Measurements from ENCODE around the gene PRRT1. TPM values are rescaled to one million over a fixed set of nuclear protein-coding genes. Genes with fewer than 3 reads are reported as not detected.
"Not testable (repeated sequence)": the region's sequence is repeated elsewhere in the genome, so short reads cannot be mapped to it uniquely, and the experiment has no call there.

PRRT1 gene
- total RNA-seq, 2 experiments from 2014 or later, result 0.43 to 0.79 TPM

- Mint-ChIP-seq H3K4me1 (peaks cover 20% of the 10 kb centered on the region), H3K27ac (no peak overlapping the region), H3K9me3 (ENCODE audit: low read depth) (no peaks in the 10 kb centered on the region), H3K4me3 (no peak overlapping the region), H3K36me3 (ENCODE audit: low read depth) (no peaks in the 10 kb centered on the region), H3K27me3 (peaks cover 8% of the 10 kb centered on the region)
- ATAC-seq, result no peak
- no peak for DNase-seq
- POLR2A ChIA-PET, result no interaction called here
- intact Hi-C loops (cut with DNase I, micrococcal nuclease), result no loop called here
- CTCF ChIA-PET, result interaction anchor here (1.2 kb wide), 1 partner anchor 10 kb away, joined by 5 read pairs; no protein-coding TSS in a partner anchor
Observed at GRCh38 chr6:32108727-32109113, 43.0 kb downstream of the PRRT1 start.

DNA sequence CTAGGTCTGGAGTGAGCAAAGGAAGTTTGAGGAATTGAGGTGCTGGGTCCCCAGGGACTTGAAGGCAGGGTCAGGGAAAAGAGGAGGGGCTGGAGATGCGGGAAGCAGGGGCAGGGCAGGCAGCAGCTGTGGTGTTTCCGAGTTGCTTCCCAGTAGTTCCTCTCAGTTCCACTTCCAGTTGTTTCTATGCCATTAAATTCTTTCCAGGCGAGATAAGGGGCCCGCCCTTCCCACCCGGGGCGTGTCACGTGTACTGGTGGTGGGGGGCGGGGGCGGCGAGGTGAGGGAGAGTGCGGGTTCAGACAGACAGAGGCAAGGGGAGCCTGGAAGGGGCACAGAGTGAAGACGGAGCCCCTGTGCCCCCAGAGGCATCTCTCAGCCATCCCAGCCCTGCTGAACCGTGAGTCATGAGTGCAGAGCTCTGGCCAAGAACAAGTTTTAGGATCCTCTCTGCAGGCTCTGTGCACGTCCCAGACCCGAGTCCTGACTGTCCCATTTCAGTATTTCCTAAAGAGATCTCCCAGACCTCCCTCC is 43.6 kb downstream of the PRRT1 start:
- Mint-ChIP-seq H3K27me3 (peaks cover 10% of the 10 kb centered on the region), H3K9me3 (ENCODE audit: low read depth) (no peaks in the 10 kb centered on the region), H3K36me3 (ENCODE audit: low read depth) (no peaks in the 10 kb centered on the region), H3K4me1 (peaks cover 20% of the 10 kb centered on the region), H3K4me3 (no peak overlapping the region), H3K27ac (no peak overlapping the region)
- ChIA-PET CTCF (interaction anchor here (1.2 to 1.5 kb wide), 2 partner anchors 11 kb away, joined by 3 to 5 read pairs; no protein-coding TSS in a partner anchor), POLR2A (interaction anchor here (0.5 kb wide), 1 partner anchor 16 kb away, joined by 3 read pairs; no protein-coding TSS in a partner anchor)
- DNase-seq (no peak), ATAC-seq (peak; percentile 37)
- intact Hi-C loops (cut with DNase I, micrococcal nuclease), result no loop called here

- DNase-seq (no peak), ATAC-seq (no peak)
- H3K27ac Mint-ChIP-seq, result no peak overlapping the region
- intact Hi-C loops (cut with DNase I, micrococcal nuclease), result no loop called here
- peaks cover 10% of the 10 kb centered on the region for H3K27me3 Mint-ChIP-seq
- H3K4me3 Mint-ChIP-seq, result no peak overlapping the region
- POLR2A ChIA-PET, result no interaction called here
- H3K9me3 Mint-ChIP-seq (ENCODE audit: low read depth), result no peaks in the 10 kb centered on the region
- H3K36me3 Mint-ChIP-seq (ENCODE audit: low read depth), result no peaks in the 10 kb centered on the region
- H3K4me1 Mint-ChIP-seq, result peaks cover 20% of the 10 kb centered on the region
- CTCF ChIA-PET, result interaction anchor here (1.5 kb wide), 2 partner anchors 10 to 11 kb away, joined by 3 to 6 read pairs; no protein-coding TSS in a partner anchor
Observed at GRCh38 chr6:32107406-32107805, 44.3 kb downstream of the PRRT1 start.

GRCh38 chr6:32105433-32105832 is 46.3 kb downstream of the PRRT1 start:
- H3K4me3 Mint-ChIP-seq, result no peak overlapping the region
- H3K4me1 Mint-ChIP-seq, result peaks cover 20% of the 10 kb centered on the region
- ATAC-seq (no peak), DNase-seq (no peak)
- no peak overlapping the region for H3K27ac Mint-ChIP-seq
- ChIA-PET CTCF (interaction anchor here (0.6 kb wide), 1 partner anchor 202 kb away, joined by 3 read pairs; no protein-coding TSS in a partner anchor), POLR2A (no interaction called here)
- intact Hi-C loops (cut with DNase I, micrococcal nuclease), result no loop called here
- H3K36me3 Mint-ChIP-seq (ENCODE audit: low read depth), result no peaks in the 10 kb centered on the region
- H3K27me3 Mint-ChIP-seq, result peaks cover 10% of the 10 kb centered on the region
- no peaks in the 10 kb centered on the region for H3K9me3 Mint-ChIP-seq (ENCODE audit: low read depth)

GRCh38 chr6:32102255-32102654 is 49.5 kb downstream of the PRRT1 start:
- no peak for DNase-seq
- Mint-ChIP-seq H3K36me3 (ENCODE audit: low read depth) (no peaks in the 10 kb centered on the region), H3K27ac (no peak overlapping the region), H3K4me1 (no peaks in the 10 kb centered on the region), H3K4me3 (no peak overlapping the region), H3K27me3 (peaks cover 15% of the 10 kb centered on the region), H3K9me3 (ENCODE audit: low read depth) (no peaks in the 10 kb centered on the region)
- ChIA-PET CTCF (interaction anchor here (0.8 to 1.0 kb wide), 2 partner anchors 15 to 17 kb away, joined by 3 to 4 read pairs; no protein-coding TSS in a partner anchor), POLR2A (no interaction called here)
- intact Hi-C loops (cut with DNase I, micrococcal nuclease), result no loop called here
- no peak for ATAC-seq

DNA sequence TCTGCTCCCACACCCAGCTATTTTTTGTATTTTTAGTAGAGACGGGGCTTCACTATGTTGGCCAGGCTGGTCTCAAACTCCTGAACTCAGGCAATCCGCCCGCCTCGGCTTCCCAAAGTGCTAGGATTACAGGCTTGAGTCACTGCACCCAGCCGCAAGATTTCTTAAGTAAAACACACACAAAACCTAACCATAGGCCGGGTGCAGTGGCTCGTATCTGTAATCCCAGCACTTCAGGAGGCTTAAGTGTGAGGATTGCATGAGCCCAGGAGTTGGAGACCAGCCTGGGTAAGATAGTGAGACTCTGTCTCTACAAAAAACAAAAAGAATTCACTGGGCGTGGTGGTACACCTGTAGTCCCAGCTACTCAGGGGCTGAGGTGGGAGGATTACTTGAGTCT is 51.5 kb downstream of the PRRT1 start:
- intact Hi-C loops (cut with DNase I, micrococcal nuclease); H3K27ac Mint-ChIP-seq; ATAC-seq; H3K9me3 Mint-ChIP-seq (ENCODE audit: low read depth); H3K36me3 Mint-ChIP-seq (ENCODE audit: low read depth); POLR2A ChIA-PET; CTCF ChIA-PET; H3K4me1 Mint-ChIP-seq; H3K4me3 Mint-ChIP-seq; DNase-seq: not testable (repeated sequence)
- H3K27me3 Mint-ChIP-seq, result peaks cover 24% of the 10 kb centered on the region

Small RNA genes within 50 kb of the gene (microRNA-seq; reads per million reads assigned to microRNA genes)
- 4.2 reads per million, percentile 10 among the genes with 10 or more reads in this experiment for gene MIR6721 (ENCODE audit: borderline replicate concordance)
- not detected for gene MIR6833 (ENCODE audit: borderline replicate concordance)

Other genes starting within 250 kb of the PRRT1 start
- gene ZBTB12, start 249.9 kb downstream of the PRRT1 start, total RNA-seq, result 1 to 10 TPM; 1.9 to 2.4 TPM
- 1 to 10 TPM in 1 of 2 experiments, under 1 TPM in 1; 0.96 to 1.5 TPM for gene C2, start 224.2 kb downstream of the PRRT1 start, total RNA-seq
- gene CFB, start 205.8 kb downstream of the PRRT1 start, total RNA-seq, result under 1 TPM; 0.69 to 0.96 TPM
- gene NELFE, start 193.0 kb downstream of the PRRT1 start, total RNA-seq, result 10 to 100 TPM; 74.3 to 95.1 TPM
- gene SKIC2, start 192.8 kb downstream of the PRRT1 start, total RNA-seq, result 100 to 1,000 TPM in 1 of 2 experiments, 10 to 100 TPM in 1; 90.2 to 104 TPM
- gene DXO, start 179.8 kb downstream of the PRRT1 start, total RNA-seq, result 10 to 100 TPM; 12.6 to 13.9 TPM
- 1 to 10 TPM; 3.4 to 3.9 TPM for gene C4A, start 169.9 kb downstream of the PRRT1 start, total RNA-seq
- 1 to 10 TPM; 2.8 to 2.9 TPM for gene C4B, start 137.1 kb downstream of the PRRT1 start, total RNA-seq
- under 1 TPM in 1 of 2 experiments, not detected in 1; 0.47 TPM for gene CYP21A2, start 113.5 kb downstream of the PRRT1 start, total RNA-seq
- gene TNXB, start 42.6 kb downstream of the PRRT1 start, total RNA-seq, result 1 to 10 TPM; 3.5 to 3.8 TPM
- gene ATF6B, start 23.7 kb downstream of the PRRT1 start, total RNA-seq, result 10 to 100 TPM; 60.2 to 63.4 TPM
- gene FKBPL, start 21.7 kb downstream of the PRRT1 start, total RNA-seq, result 1 to 10 TPM; 5.2 to 5.7 TPM
- 10 to 100 TPM in 1 of 2 experiments, 1 to 10 TPM in 1; 9.9 to 10.1 TPM for gene PPT2, start 2.2 kb upstream of the PRRT1 start, total RNA-seq
- gene EGFL8, start 12.7 kb upstream of the PRRT1 start, total RNA-seq, result 10 to 100 TPM in 1 of 2 experiments, 1 to 10 TPM in 1; 9.1 to 10.9 TPM
- gene AGPAT1, start 24.1 kb upstream of the PRRT1 start, total RNA-seq, result 10 to 100 TPM; 30.4 to 30.5 TPM
- 10 to 100 TPM; 51.7 to 65.6 TPM for gene RNF5, start 26.5 kb upstream of the PRRT1 start, total RNA-seq
- gene AGER, start 32.3 kb upstream of the PRRT1 start, total RNA-seq, result 10 to 100 TPM; 24.4 to 28.0 TPM
- 10 to 100 TPM; 64.9 to 77.9 TPM for gene PBX2, start 38.3 kb upstream of the PRRT1 start, total RNA-seq
- 10 to 100 TPM; 82.6 to 94.8 TPM for gene GPSM3, start 40.7 kb upstream of the PRRT1 start, total RNA-seq
- gene NOTCH4, start 72.1 kb upstream of the PRRT1 start, total RNA-seq, result 1 to 10 TPM in 1 of 2 experiments, under 1 TPM in 1; 0.69 to 1.1 TPM
- not detected for gene TSBP1, start 220.0 kb upstream of the PRRT1 start, total RNA-seq